HG02623 (cell line): ENCODE data around the gene TP53BP1.

Source experiments
- ATAC-seq: cut with Tn5 transposase; IDR thresholded peaks from one replicate; pipeline ENCODE4 v1.9.1; 2021; ENCODE audit warnings: moderate library complexity; ENCODE audit not compliant: unreplicated experiment

The TP53BP1 gene

DNA sequence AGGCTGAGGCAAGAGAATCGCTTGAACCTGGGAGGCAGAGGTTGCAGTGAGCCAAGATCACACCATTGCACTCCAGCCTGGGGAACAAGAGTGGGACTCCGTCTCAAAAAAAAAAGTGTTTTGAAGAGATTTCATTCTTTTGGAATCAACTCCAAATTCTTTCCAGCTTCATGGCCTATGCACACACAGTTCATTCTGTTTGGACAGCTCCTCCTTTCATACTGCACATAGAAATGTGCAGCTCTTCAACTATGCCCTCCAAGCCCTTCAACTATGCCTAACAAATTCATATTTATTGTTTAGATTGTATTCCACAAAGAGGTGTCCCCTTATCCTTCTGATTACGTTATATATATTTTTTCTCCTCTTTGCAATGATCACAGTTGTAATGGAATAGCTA lies 4.2 kb downstream of the TP53BP1 start:
- ATAC-seq = no peak

GRCh38 chr15:43487271-43487895 lies 5.6 kb downstream of the TP53BP1 start:
- ATAC-seq = no peak

DNA sequence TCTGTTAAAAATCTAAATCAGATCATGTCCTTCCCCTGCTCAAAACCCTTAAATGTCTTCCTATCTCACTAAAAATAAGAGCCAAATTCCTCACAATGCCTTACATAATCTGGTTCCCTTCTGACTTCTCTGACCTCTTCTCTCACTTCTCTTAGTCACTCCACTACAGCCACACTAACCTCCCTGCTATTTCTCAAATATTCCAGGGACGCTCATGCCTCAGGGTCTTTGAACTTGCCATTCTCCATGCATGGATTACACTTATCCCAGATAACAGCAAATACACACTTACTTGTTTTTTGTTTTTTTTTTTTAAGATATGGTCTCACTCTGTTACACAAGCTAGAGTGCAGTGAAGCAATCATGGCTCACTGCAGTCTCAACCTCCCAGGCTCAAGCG lies 8.5 kb downstream of the TP53BP1 start:
- no peak for ATAC-seq

- no peak for ATAC-seq
Measured at GRCh38 chr15:43483297-43484128, 9.4 kb downstream of the TP53BP1 start.

DNA sequence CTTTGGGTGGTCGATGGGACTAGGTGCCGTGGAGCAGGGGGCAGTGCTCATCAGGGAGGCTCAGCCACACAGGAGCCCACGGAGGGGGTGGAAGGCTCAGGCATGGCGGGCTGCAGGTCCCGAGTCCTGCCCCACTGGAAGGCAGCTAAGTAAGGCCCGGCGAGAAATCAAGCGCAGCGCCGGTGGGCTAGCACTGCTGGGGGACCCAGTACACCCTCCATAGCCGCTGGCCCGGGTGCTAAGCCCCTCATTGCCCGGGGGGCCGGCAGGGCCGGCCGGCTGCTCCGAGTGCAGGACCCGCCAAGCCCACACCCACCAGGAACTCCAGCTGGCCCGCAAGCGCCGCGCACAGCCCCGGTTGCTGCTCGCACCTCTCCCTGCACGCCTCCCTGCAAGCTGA lies 19.1 kb downstream of the TP53BP1 start:
- no peak for ATAC-seq

- no peak for ATAC-seq
Measured at GRCh38 chr15:43471975-43472374, 21.0 kb downstream of the TP53BP1 start.

- ATAC-seq = no peak
Measured at GRCh38 chr15:43469867-43470266, 23.1 kb downstream of the TP53BP1 start.

DNA sequence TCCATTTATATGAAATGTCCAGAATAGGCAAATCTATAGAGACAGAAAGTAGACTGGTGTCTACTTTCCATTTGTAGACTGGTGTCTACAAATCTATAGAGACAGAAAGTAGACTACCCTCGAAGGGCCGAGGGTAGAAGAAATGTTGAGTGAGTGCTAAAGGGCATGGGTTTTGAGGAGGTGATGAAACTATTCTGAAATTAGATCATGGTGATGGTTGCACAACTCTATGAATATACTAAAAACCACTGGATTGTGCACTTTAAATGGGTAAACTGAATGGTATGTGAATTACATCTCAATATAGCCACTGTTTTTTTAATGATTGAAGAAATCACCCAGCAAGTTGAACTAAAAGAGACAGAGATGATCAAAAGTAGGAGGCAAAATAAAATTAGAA lies 27.9 kb downstream of the TP53BP1 start:
- ATAC-seq = no peak

DNA sequence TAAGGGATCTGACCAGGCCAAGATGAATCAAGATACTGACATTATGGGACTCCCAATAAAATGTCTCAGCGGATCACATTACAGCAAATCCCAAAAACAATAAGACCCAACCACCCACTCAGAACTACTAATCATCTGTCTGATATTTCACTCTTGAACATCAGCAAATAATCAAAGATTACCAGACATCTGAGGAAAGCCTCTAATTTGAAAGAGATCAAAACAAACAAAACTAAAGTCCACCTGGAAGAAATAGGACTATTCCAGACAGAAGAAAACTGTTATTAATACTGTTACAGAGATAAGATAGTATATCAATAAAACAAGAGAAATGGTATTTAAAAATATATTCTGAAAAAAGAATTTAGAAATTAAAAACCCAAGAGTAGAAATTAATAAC lies 29.0 kb downstream of the TP53BP1 start:
- no peak for ATAC-seq

DNA sequence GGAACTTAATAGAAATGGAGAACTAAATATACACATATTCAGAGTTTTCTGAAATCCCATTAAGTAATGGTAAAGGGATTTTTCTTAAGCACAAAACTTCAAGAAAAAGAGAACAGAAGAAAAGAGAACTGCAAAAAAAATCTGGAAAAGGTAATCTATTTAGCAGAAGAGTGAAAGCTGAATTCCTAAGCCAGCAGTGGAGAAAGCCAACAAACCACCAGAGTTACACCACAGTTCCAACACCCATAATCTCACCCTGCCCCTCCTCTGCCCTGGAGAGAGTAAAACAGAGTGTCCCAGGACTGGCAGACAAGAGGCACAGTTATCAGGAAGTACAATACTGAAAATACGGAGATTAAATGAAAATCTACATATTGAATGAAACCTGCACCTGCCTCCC lies 29.4 kb downstream of the TP53BP1 start:
- no peak for ATAC-seq

GRCh38 chr15:43449981-43450380 lies 43.0 kb downstream of the TP53BP1 start:
- ATAC-seq = no peak

GRCh38 chr15:43446344-43446743 lies 46.6 kb downstream of the TP53BP1 start:
- ATAC-seq = no peak

DNA sequence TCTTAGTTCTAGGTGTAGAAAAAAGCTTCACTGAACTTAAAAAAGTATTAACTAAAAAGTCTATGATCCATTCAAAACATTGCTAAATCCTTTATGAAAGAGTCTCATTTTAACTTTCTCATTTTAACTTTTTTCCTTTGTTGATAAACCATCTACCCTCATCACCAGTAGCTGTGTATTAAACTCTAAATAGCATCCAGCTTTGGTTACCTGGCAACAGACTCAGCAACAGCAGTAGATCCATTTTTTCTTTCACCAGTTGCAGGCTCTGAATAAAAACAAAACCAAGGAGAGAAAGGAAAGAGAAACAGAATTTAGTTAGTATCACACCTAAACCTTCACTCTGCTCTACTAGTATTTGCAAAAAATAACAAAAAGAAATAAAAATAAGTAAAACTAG lies 51.6 kb downstream of the TP53BP1 start:
- no peak for ATAC-seq

DNA sequence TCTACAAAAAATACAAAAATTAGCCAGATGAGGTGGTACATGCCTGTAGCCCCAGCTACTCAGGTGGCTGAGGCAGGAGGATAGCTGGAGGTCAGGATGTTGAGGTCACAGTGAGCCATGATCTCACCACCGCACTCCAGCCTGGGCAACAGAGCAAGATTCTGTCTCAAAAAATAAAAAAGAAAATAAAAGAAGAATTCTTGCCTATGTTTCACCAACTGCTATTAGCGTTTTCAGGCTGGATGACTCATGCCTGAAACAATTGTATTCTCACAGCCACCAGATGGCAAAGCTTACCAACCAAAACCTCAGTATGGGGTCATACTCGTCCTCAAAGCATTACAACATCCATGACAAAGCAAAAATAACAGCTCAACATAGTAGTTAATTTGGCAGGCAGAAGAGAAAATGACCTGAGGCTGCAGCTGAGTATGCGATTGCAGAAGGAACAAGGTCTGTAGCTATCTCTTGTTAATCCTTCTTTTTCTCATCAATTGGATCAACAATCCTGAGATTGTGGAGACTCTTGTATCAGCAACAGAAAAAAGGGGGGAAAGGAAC lies 52.2 kb downstream of the TP53BP1 start:
- no peak for ATAC-seq

GRCh38 chr15:43439268-43439667 lies 53.7 kb downstream of the TP53BP1 start:
- no peak for ATAC-seq

GRCh38 chr15:43436395-43436794 lies 56.6 kb downstream of the TP53BP1 start:
- no peak for ATAC-seq

DNA sequence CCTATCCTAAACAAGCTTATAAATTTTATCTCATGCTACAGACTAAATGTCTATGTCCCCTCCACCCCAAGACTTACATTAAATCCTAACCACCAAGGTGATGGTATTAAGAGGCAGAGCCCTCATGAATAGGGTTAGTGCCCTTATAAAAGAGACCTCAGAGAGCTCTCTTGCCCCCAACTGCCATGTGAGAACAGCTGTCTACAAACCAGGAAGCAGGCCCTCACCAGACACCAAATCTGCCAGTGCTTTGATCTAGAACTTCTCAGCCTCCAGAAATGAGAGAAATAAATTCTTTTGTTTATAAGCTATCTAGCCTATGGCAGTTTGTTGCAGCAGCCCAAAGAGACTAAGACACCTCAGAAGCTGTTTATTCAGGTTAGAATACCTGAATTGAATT lies 58.5 kb downstream of the TP53BP1 start:
- ATAC-seq = no peak

DNA sequence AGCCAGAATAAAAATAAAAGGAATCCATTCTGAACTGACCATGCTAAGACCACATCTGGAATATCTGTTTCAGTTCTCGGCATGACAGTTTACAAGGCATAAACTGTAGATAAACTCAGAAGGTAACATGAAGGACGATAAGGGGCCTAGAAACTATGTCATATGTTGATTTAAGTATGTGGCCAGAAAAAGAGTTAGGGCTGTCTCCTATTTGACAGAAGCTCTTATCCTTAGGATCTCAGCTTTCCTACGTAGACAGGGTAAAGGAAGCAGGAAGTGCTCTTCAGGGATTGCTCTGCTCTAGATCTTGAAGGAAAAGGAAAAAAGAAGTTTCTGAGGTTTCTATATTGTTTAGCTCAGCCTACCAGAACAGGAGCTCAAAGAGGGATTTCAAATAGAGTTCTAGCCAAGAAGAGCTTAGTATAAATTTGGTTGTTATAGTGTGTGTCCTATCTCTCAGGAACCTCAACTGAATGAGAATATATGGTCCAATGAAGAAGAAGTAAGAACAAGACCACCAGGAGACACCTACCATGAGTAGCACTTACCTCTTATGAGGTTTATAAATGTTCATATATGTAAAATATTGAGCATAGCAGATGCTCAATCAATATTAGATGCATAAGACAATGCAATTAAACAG lies 59.2 kb downstream of the TP53BP1 start:
- no peak for ATAC-seq

GRCh38 chr15:43433165-43433564 lies 59.8 kb downstream of the TP53BP1 start:
- no peak for ATAC-seq

DNA sequence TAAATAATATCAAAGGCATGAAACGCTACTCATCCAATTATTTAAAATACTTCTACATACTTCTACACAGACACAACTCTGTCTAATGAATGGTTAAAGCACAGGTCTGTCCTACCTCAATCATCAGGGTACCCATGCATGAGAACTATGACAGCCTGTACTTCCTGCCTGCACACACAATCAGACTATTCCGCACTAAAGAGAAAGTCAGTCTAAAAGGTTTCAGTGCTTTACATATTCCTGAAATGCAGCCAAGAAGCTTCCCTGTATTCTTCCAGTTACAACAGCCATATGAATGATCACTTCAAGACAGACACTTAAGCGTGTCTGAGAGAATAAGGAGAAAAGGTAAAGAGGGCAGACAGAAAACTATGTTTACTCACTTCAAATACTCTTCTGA lies 63.3 kb downstream of the TP53BP1 start:
- ATAC-seq = no peak

- no peak for ATAC-seq
Measured at GRCh38 chr15:43423793-43424192, 69.2 kb downstream of the TP53BP1 start.

GRCh38 chr15:43420876-43421275 lies 72.1 kb downstream of the TP53BP1 start:
- ATAC-seq = no peak
